ENCODE data around the gene TAS1R2.

- TF ChIP-seq ZNF274 (IDR thresholded peaks at IDR 0.05; ENCODE audit: low read depth, low read length) (no peak), SUZ12 (IDR thresholded peaks at IDR 0.05; ENCODE audit: extremely low read depth, insufficient read depth, insufficient read length) (no peak)
These were observed 38.4 kb downstream of the TAS1R2 start for GRCh38 chr1:18820791-18821641.
